SU-DHL-6 (cell line): ENCODE data around the gene GABRB3.

Experiments
- EZH2phosphoT487 ChIP-seq: fragments of 200-600 bp; sonication (generic), shearing (Covaris generic); conservative IDR thresholded peaks from 2 replicates; pipeline ENCODE4 v1.6.1; 2018; ENCODE audit warnings: mild to moderate bottlenecking, antibody characterized with exemption, low read length, moderate library complexity, mixed read lengths
- TF ChIP-seq, protein P1 (sequence below): fragments of 200-600 bp; sonication (generic); IDR thresholded peaks from one replicate; pipeline ENCODE4 v1.5.1; 2017; ENCODE audit warnings: antibody characterized with exemption, mild to moderate bottlenecking, low read length, moderate library complexity; ENCODE audit not compliant: insufficient read depth, poor library complexity, severe bottlenecking

DNA sequence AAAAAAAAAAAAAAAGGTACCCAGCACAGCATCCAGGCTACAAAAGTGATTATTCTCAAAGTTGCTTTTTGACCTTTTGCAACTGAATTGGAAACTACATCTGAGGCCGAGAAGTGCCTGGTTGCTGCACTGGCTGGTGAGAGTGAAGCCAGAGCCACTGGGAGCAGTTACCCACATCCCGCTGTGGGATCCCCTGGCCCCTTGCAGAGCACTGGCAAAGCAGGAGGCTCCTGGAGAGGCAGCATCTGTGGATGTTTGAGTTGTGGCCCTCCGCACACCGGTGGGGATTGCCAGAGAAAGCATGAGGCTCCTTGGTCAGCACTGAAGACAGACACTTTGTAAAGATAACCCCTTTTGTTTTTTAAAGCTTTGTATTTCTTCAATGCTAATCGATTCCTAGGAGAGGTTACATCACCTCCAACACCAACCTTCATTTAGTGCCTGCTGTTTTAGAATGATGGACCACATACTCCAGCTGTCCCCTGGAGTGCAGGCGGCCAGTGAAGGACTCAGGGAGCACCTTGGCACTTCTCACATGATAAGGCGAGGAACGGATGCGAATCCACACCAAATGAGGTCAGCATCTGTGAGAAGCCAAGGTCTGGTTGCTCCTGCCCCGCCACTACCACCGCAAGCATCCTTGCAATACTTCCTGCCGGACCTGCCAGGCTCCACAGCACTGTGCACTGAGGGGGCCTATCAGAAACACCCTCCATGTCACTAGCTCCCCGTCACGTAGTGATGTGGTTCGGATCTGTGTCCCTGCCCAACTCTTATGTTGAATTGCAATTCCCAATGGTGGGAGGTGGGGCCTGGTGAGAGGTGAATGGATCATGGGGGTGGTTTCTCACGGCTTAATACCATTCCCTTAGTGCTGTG is 256.5 kb downstream of the GABRB3 start:
- TF ChIP-seq, protein P1, sequence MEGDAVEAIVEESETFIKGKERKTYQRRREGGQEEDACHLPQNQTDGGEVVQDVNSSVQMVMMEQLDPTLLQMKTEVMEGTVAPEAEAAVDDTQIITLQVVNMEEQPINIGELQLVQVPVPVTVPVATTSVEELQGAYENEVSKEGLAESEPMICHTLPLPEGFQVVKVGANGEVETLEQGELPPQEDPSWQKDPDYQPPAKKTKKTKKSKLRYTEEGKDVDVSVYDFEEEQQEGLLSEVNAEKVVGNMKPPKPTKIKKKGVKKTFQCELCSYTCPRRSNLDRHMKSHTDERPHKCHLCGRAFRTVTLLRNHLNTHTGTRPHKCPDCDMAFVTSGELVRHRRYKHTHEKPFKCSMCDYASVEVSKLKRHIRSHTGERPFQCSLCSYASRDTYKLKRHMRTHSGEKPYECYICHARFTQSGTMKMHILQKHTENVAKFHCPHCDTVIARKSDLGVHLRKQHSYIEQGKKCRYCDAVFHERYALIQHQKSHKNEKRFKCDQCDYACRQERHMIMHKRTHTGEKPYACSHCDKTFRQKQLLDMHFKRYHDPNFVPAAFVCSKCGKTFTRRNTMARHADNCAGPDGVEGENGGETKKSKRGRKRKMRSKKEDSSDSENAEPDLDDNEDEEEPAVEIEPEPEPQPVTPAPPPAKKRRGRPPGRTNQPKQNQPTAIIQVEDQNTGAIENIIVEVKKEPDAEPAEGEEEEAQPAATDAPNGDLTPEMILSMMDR: no peak
- no peak for TF ChIP-seq EZH2phosphoT487
